GM12801 (cell line): Measurements from ENCODE around the gene SGCB.

Experiments
- CTCF ChIP-seq: IDR thresholded peaks from one replicate; pipeline ENCODE4 v1.5.1; 2011; ENCODE audit warnings: control low read depth; ENCODE audit not compliant: insufficient read length; ENCODE audit errors: extremely low read depth

Gene SGCB

GRCh38 chr4:52005604-52006273 is 32.4 kb downstream of the SGCB start:
- no peak for TF ChIP-seq CTCF

GRCh38 chr4:52004414-52004813 is 33.7 kb downstream of the SGCB start:
- TF ChIP-seq CTCF: no peak

GRCh38 chr4:52001616-52002015 is 36.5 kb downstream of the SGCB start:
- TF ChIP-seq CTCF: no peak

- no peak for TF ChIP-seq CTCF
Measured at GRCh38 chr4:51999250-51999649, 38.8 kb downstream of the SGCB start.

- TF ChIP-seq CTCF: no peak
Measured at GRCh38 chr4:51998837-51999236, 39.3 kb downstream of the SGCB start.

DNA sequence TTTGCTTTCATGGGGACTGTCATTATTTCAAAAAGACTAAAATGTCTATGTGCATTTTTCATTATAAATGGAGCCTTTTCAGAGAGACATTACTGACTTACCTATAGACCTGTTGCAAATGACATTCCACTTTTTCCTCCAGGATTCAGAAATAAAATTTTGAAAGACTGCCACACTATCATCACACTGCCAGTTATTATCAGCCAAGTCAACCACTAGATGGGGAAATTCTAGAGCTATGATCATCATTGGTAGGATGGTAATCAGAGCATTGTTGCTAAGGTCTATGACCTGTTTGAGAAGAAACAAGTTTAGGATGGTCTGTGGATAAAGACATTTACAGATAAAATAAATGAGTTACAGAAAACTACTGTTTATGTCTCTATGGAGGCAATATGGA is 40.5 kb downstream of the SGCB start:
- no peak for TF ChIP-seq CTCF

- TF ChIP-seq CTCF: no peak
Measured at GRCh38 chr4:51995647-51996220, 42.4 kb downstream of the SGCB start.
